ENCODE results near the gene DUSP2. TPM values are rescaled to one million over a fixed set of nuclear protein-coding genes. Genes with fewer than 3 reads are reported as not detected.

DUSP2 gene
- total RNA-seq: 6.2 and 13.0 TPM in 2 replicates

DNA sequence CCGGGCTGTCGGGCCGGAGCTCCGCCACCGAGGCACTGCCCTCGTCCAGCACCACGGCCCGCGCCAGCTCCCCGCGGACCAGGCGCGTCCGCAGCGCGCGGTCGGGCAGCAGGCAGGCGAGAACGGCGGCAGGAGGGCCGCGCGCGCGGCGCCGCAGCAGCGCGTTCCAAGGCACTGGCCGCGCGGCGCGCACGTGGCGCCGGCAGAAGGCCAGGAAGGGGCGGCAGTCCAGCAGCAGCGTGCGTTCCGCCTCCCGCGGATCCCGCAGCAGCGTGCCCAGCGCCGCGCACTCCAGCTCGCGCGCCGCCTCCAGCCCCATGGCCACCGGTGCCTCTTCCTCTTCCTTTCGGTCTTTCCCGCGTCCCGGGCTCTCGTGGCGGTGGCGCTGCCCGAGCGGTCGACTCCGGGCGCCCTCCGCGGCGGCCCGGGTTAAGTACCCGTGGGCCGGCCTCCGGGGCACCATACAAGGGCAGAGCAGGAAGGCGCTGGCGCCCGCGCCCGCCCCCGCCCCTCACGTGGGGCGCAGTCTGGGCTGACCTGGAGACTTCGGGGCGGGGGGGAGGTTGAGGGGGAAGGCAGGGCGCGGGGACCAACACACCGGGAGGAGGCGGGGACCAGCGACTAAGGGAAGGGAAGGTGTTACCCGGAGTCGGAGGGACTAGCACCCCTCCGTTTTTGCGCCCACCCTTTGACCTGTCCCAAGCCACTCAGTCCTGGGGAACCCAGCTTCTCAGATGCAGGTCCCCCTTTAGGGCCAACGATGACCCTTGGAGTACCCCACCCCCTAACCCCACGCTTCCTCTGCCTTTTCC, at the start of gene DUSP2:
DUSP2 (minus strand) TSS at position 405 of the 812 bp plus-strand sequence; CDS start at position 319, 86 bp downstream.

DNA sequence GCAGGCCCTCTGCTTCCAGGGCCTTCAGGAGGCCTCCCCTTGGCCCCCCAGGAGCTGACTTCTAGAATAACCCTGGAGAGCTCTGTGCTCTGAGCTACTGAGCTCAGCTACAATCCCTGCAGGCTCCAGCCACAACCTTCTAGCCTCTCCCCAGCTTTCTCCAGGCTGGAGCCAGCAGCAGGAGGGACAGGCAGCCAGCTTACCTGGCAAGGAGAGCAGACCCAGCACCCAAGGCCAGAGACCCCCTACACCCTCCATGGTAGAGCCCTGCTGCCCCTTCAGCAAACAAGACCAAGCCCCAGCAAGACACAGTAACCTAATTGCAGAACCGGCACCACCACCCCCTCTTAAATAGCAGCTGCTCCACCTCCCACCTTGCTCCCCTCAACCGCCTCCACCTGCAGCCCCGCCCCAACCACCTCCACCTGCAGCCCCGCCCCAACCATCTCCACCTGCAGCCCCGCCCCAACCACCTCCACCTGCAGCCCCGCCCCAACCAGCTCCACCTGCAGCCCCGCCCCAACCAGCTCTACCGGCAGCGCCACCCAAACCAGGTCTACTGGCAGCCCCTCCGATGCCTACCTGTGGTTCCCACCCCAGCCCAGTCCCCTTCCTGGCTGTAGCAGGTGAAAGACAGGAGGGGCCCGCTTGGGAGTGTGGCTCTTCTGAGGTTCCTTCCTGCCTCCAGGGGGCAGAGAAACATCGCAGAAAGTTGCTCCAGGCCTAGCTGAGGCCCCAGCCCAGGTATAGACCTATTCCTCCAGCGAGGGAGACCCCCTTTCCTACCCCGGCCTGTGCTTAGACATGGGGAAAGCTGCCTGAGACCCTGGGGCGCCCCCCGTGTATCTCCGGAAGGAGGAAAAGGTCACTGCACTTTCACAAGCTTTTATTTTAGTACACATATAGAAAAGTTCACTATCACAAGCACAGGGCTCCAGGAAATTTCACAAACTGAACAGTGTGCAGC, 6.8 kb downstream of the DUSP2 start, which contains the start of gene ASTL:
ASTL (minus strand) TSS at position 324 of the 967 bp plus-strand sequence; CDS start at position 258, 66 bp downstream.

DNA sequence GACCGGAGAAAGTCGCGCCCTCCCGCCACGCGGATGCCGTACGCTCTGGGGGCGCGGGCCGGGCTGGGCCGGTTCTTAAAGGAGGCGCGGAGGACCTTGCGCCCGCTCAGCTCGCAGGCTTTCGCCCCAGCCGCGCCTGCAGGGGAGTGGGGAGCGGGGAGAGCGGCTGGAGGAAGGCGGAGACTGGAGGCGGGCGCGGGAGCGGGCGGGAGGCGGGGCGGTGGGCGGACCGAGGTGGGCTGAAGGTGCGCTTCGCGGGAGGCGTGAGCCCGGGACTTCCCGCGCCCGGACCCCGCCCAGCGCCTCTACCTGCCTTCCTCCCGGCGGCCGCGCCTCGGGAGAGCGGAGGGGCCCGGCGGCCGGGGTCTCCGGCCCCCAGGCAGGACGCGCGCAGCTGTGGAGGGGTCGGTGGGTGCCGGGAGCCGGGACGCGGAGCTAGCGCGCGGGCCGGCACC, 28.8 kb downstream of the DUSP2 start, which contains the start of gene ADRA2B:
ADRA2B (minus strand) TSS at position 148 of the 455 bp plus-strand sequence. CDS start 422 bp downstream, outside the sequence.

Other genes with a start within 250 kb of the DUSP2 start
- gene ANKRD36C, start 153.6 kb downstream of the DUSP2 start, total RNA-seq: 5.1 and 16.2 TPM in 2 replicates
- under 0.01 and 0.07 TPM in 2 replicates for gene GPAT2, start 110.5 kb downstream of the DUSP2 start, total RNA-seq
- under 0.01 and 0.07 TPM in 2 replicates for gene ADRA2B, start 28.9 kb downstream of the DUSP2 start, total RNA-seq
- gene ASTL, start 6.9 kb downstream of the DUSP2 start, total RNA-seq: 0.07 TPM in 1 of 2 replicates, not detected in the other
- gene STARD7, start 63.4 kb upstream of the DUSP2 start, total RNA-seq: 125 and 139 TPM in 2 replicates
- gene TMEM127, start 120.6 kb upstream of the DUSP2 start, total RNA-seq: 19.8 and 31.5 TPM in 2 replicates
- 84.8 and 85.8 TPM in 2 replicates for gene CIAO1, start 120.8 kb upstream of the DUSP2 start, total RNA-seq
- 42.4 and 93.0 TPM in 2 replicates for gene SNRNP200, start 160.1 kb upstream of the DUSP2 start, total RNA-seq
- 1.4 and 2.3 TPM in 2 replicates for gene ITPRIPL1, start 179.9 kb upstream of the DUSP2 start, total RNA-seq
- gene NCAPH, start 190.3 kb upstream of the DUSP2 start, total RNA-seq: 0.34 and 0.36 TPM in 2 replicates

All from nasal cavity respiratory epithelium epithelial cell of viscerocranial mucosa (primary cell).